GM19043 (cell line): ENCODE results near the gene OMP.

Source experiments
- ATAC-seq: cut with Tn5 transposase; IDR thresholded peaks from one replicate; pipeline ENCODE4 v1.9.1; 2021; ENCODE audit warnings: low read depth; ENCODE audit not compliant: unreplicated experiment

The OMP gene

GRCh38 chr11:77121096-77121640, 18.5 kb downstream of the OMP start:
- ATAC-seq: no peak

GRCh38 chr11:77121876-77122575, 19.4 kb downstream of the OMP start:
- ATAC-seq: no peak

- no peak for ATAC-seq
These were observed 20.1 kb downstream of the OMP start for GRCh38 chr11:77122576-77123212.

GRCh38 chr11:77123591-77123990, 21.0 kb downstream of the OMP start:
- no peak for ATAC-seq

- no peak for ATAC-seq
These were observed 21.4 kb downstream of the OMP start for GRCh38 chr11:77124041-77124440.

- no peak for ATAC-seq
These were observed 21.8 kb downstream of the OMP start for GRCh38 chr11:77124488-77124887.

- ATAC-seq: no peak
These were observed 22.6 kb downstream of the OMP start for GRCh38 chr11:77125191-77125590.

- ATAC-seq: no peak
These were observed 23.1 kb downstream of the OMP start for GRCh38 chr11:77125695-77126094.

GRCh38 chr11:77126156-77126775, 23.6 kb downstream of the OMP start:
- no peak for ATAC-seq

GRCh38 chr11:77126861-77127234, 24.2 kb downstream of the OMP start:
- no peak for ATAC-seq

- no peak for ATAC-seq
These were observed 24.7 kb downstream of the OMP start for GRCh38 chr11:77127235-77127911.

- ATAC-seq: no peak
These were observed 25.5 kb downstream of the OMP start, which contains the start of gene MYO7A for GRCh38 chr11:77127920-77128691. MYO7A (plus strand) TSS chr11:77128246; CDS start chr11:77130635, 2,389 bp downstream.

- ATAC-seq: no peak
These were observed 26.6 kb downstream of the OMP start for GRCh38 chr11:77129069-77129841.

GRCh38 chr11:77129842-77130756, 27.5 kb downstream of the OMP start:
- ATAC-seq: no peak

GRCh38 chr11:77130763-77131513, 28.3 kb downstream of the OMP start:
- no peak for ATAC-seq

GRCh38 chr11:77131560-77131959, 28.9 kb downstream of the OMP start:
- ATAC-seq: no peak

- ATAC-seq: no peak
These were observed 32.4 kb downstream of the OMP start for GRCh38 chr11:77135069-77135468.

- no peak for ATAC-seq
These were observed 33.4 kb downstream of the OMP start for GRCh38 chr11:77136074-77136473.
